ENCODE results near the gene SEMA5A. TPM values are rescaled to one million over a fixed set of nuclear protein-coding genes. Genes with fewer than 3 reads are reported as not detected.

Gene SEMA5A
- total RNA-seq, 1 donor from 2014 or later, result 13.8 TPM

DNA sequence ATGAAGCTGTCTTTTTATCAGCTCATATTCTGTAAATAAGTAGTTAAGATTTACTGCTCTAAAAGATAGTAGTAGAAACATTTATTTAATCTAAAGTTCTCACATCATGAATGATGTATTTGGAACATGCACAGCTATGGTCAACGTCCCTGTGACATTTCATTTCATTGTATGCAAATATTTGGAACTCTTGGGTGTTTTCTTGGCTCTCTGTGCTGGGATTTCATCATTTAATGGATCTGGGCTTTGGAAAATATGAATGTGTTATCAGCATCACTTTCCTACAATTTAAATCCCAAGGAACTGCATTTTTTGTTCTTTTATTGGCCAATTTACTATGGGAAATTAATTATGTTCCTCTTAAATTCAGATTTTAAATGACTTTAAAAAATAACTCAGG is 462.9 kb downstream of the SEMA5A start:
- TF ChIP-seq, protein P1, sequence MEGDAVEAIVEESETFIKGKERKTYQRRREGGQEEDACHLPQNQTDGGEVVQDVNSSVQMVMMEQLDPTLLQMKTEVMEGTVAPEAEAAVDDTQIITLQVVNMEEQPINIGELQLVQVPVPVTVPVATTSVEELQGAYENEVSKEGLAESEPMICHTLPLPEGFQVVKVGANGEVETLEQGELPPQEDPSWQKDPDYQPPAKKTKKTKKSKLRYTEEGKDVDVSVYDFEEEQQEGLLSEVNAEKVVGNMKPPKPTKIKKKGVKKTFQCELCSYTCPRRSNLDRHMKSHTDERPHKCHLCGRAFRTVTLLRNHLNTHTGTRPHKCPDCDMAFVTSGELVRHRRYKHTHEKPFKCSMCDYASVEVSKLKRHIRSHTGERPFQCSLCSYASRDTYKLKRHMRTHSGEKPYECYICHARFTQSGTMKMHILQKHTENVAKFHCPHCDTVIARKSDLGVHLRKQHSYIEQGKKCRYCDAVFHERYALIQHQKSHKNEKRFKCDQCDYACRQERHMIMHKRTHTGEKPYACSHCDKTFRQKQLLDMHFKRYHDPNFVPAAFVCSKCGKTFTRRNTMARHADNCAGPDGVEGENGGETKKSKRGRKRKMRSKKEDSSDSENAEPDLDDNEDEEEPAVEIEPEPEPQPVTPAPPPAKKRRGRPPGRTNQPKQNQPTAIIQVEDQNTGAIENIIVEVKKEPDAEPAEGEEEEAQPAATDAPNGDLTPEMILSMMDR (IDR thresholded peaks at IDR 0.05; ENCODE audit: insufficient read depth, low read depth, low read length), result no peak
- TF ChIP-seq EZH2 (IDR thresholded peaks at IDR 0.05; ENCODE audit: insufficient read depth, low read length), result no peak
- peaks cover 11% of the 10 kb centered on the region for H3K9me3 Mint-ChIP-seq (ENCODE audit: unreplicated experiment)
- H3K4me1 Mint-ChIP-seq (ENCODE audit: low read depth, unreplicated experiment), result no peaks in the 10 kb centered on the region

GRCh38 chr5:9072701-9073100 is 473.2 kb downstream of the SEMA5A start:
- no peak overlapping the region for H2AFZ ChIP-seq (ENCODE audit: low read depth, low read length)
- no peak overlapping the region for H3K27ac Mint-ChIP-seq (ENCODE audit: unreplicated experiment)
- no peak overlapping the region for H3K9ac ChIP-seq (ENCODE audit: low read length)
- H3K4me2 ChIP-seq (ENCODE audit: low read length), result no peak overlapping the region
- FAIRE-seq (peak; percentile 9), DNase-seq (ENCODE audit: low read depth) (no peak)
- H3K9me3 Mint-ChIP-seq (ENCODE audit: unreplicated experiment), result no peaks in the 10 kb centered on the region
- H3K27me3 Mint-ChIP-seq (ENCODE audit: low read depth, unreplicated experiment), result peaks cover 3% of the 10 kb centered on the region
- no peak for TF ChIP-seq EZH2 (IDR thresholded peaks at IDR 0.05; ENCODE audit: insufficient read depth, low read length)
- TF ChIP-seq, protein P1 (IDR thresholded peaks at IDR 0.05; ENCODE audit: insufficient read depth, low read depth, low read length), result no peak
- no peaks in the 10 kb centered on the region for H3K4me1 Mint-ChIP-seq (ENCODE audit: low read depth, unreplicated experiment)
- H3K4me3 Mint-ChIP-seq (ENCODE audit: unreplicated experiment), result no peak overlapping the region
- H3K27me3 ChIP-seq (ENCODE audit: insufficient read depth, low read length), result no peaks in the 10 kb centered on the region
- H3K9me3 ChIP-seq (ENCODE audit: insufficient read depth, low read depth, low read length), result no peaks in the 10 kb centered on the region
- H3K4me3 ChIP-seq (ENCODE audit: insufficient read depth, low read depth, low read length), result no peak overlapping the region
- H4K20me1 ChIP-seq (ENCODE audit: insufficient read depth, low read length), result no peaks in the 10 kb centered on the region
- H3K4me1 ChIP-seq (ENCODE audit: insufficient read depth, low read length), result no peaks in the 10 kb centered on the region
- no peaks in the 10 kb centered on the region for H3K36me3 ChIP-seq (ENCODE audit: insufficient read depth, low read length)
- H3K36me3 Mint-ChIP-seq (ENCODE audit: low read depth, unreplicated experiment), result no peaks in the 10 kb centered on the region
- H3K79me2 ChIP-seq (ENCODE audit: insufficient read depth, low read length), result no peaks in the 10 kb centered on the region
- no peak overlapping the region for H3K27ac ChIP-seq (ENCODE audit: low read depth, low read length)

More for the DNA sequence above, 462.9 kb downstream of the SEMA5A start:
- no peak overlapping the region for H3K27ac ChIP-seq (ENCODE audit: low read depth, low read length)
- H3K36me3 ChIP-seq (ENCODE audit: insufficient read depth, low read length), result no peaks in the 10 kb centered on the region
- H3K4me2 ChIP-seq (ENCODE audit: low read length), result no peak overlapping the region
- no peak overlapping the region for H3K4me3 ChIP-seq (ENCODE audit: insufficient read depth, low read depth, low read length)
- no peak for DNase-seq (ENCODE audit: low read depth)
- H3K27me3 ChIP-seq (ENCODE audit: insufficient read depth, low read length), result no peaks in the 10 kb centered on the region
- Mint-ChIP-seq H3K27ac (ENCODE audit: unreplicated experiment) (no peak overlapping the region), H3K4me3 (ENCODE audit: unreplicated experiment) (no peak overlapping the region), H3K36me3 (ENCODE audit: low read depth, unreplicated experiment) (peaks cover 4% of the 10 kb centered on the region), H3K27me3 (ENCODE audit: low read depth, unreplicated experiment) (no peaks in the 10 kb centered on the region)
- H3K9me3 ChIP-seq (ENCODE audit: insufficient read depth, low read depth, low read length), result no peaks in the 10 kb centered on the region
- H3K4me1 ChIP-seq (ENCODE audit: insufficient read depth, low read length), result no peaks in the 10 kb centered on the region
- FAIRE-seq, result peak; percentile 13
- H4K20me1 ChIP-seq (ENCODE audit: insufficient read depth, low read length), result no peaks in the 10 kb centered on the region
- no peak overlapping the region for H2AFZ ChIP-seq (ENCODE audit: low read depth, low read length)
- H3K9ac ChIP-seq (ENCODE audit: low read length), result no peak overlapping the region
- H3K79me2 ChIP-seq (ENCODE audit: insufficient read depth, low read length), result no peaks in the 10 kb centered on the region

DNA sequence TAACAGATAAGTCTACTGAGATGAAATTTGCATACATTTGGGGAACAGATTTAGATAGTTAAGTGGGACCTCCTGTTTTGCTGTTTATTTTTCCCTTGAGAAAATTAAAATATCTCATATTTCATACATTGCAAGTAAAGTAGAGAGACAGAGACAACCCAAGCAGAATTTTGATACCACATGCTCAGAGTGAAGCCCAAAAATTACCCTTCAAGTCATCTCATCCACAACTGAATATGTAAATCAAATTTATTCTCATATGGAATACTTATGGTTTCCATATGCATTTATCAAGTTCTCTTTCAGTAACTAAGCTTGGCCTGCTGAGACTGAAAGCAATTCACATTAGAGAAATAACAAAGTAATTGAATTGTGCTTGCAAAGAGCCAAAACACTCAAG is 474.4 kb downstream of the SEMA5A start:
- Mint-ChIP-seq H3K9me3 (ENCODE audit: unreplicated experiment) (no peaks in the 10 kb centered on the region), H3K4me1 (ENCODE audit: low read depth, unreplicated experiment) (no peaks in the 10 kb centered on the region), H3K27ac (ENCODE audit: unreplicated experiment) (no peak overlapping the region), H3K36me3 (ENCODE audit: low read depth, unreplicated experiment) (no peaks in the 10 kb centered on the region), H3K27me3 (ENCODE audit: low read depth, unreplicated experiment) (peaks cover 3% of the 10 kb centered on the region), H3K4me3 (ENCODE audit: unreplicated experiment) (no peak overlapping the region)
- no peak overlapping the region for H3K9ac ChIP-seq (ENCODE audit: low read length)
- H3K4me1 ChIP-seq (ENCODE audit: insufficient read depth, low read length), result no peaks in the 10 kb centered on the region
- no peaks in the 10 kb centered on the region for H3K9me3 ChIP-seq (ENCODE audit: insufficient read depth, low read depth, low read length)
- FAIRE-seq (no peak), DNase-seq (ENCODE audit: low read depth) (no peak)
- no peaks in the 10 kb centered on the region for H4K20me1 ChIP-seq (ENCODE audit: insufficient read depth, low read length)
- no peak overlapping the region for H3K27ac ChIP-seq (ENCODE audit: low read depth, low read length)
- no peak overlapping the region for H3K4me2 ChIP-seq (ENCODE audit: low read length)
- no peak overlapping the region for H3K4me3 ChIP-seq (ENCODE audit: insufficient read depth, low read depth, low read length)
- H2AFZ ChIP-seq (ENCODE audit: low read depth, low read length), result no peak overlapping the region
- no peaks in the 10 kb centered on the region for H3K27me3 ChIP-seq (ENCODE audit: insufficient read depth, low read length)
- TF ChIP-seq, protein P1 (IDR thresholded peaks at IDR 0.05; ENCODE audit: insufficient read depth, low read depth, low read length), result no peak
- TF ChIP-seq EZH2 (IDR thresholded peaks at IDR 0.05; ENCODE audit: insufficient read depth, low read length), result no peak
- H3K36me3 ChIP-seq (ENCODE audit: insufficient read depth, low read length), result no peaks in the 10 kb centered on the region
- H3K79me2 ChIP-seq (ENCODE audit: insufficient read depth, low read length), result no peaks in the 10 kb centered on the region

Measured in astrocyte (in vitro differentiated cells and primary cell).